ENCODE measurements around the gene ITSN1.

DNA sequence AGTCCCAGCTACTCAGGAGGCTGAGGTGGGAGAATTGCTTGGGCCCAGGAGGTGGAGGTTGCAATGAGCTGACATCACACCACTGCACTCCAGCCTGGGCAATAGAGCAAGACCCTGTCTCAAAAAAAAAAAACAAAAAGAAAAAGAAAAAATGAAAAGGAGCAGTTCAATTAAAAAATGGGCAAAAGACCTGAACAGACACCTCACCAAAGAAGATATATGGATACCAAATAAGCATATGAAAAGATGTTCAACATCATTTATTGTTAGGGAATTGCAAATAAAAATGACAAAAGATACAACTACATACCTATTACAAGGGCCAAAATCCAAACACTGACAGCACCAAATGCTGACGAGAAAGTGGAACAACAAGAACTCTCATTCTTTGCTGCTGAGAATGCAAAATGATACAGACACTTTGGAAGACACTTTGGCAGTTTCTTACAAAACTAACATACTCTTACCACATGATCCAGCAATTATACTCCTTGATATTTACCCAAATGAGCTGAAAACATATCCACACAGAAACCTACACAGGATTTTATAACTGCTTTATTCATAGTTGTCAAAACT is 302.0 kb downstream of the ITSN1 start:
- TF ChIP-seq, protein P1, sequence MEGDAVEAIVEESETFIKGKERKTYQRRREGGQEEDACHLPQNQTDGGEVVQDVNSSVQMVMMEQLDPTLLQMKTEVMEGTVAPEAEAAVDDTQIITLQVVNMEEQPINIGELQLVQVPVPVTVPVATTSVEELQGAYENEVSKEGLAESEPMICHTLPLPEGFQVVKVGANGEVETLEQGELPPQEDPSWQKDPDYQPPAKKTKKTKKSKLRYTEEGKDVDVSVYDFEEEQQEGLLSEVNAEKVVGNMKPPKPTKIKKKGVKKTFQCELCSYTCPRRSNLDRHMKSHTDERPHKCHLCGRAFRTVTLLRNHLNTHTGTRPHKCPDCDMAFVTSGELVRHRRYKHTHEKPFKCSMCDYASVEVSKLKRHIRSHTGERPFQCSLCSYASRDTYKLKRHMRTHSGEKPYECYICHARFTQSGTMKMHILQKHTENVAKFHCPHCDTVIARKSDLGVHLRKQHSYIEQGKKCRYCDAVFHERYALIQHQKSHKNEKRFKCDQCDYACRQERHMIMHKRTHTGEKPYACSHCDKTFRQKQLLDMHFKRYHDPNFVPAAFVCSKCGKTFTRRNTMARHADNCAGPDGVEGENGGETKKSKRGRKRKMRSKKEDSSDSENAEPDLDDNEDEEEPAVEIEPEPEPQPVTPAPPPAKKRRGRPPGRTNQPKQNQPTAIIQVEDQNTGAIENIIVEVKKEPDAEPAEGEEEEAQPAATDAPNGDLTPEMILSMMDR (IDR thresholded peaks at IDR 0.05), result no peak
- no peak for TF ChIP-seq POLR2AphosphoS5 (IDR thresholded peaks at IDR 0.05; ENCODE audit: low read depth, low read length)
- no peak for TF ChIP-seq TCF7L2 (IDR thresholded peaks at IDR 0.05; ENCODE audit: low read depth, low read length)
